Activated CD4-positive, alpha-beta T cell treated with anti-CD3 and anti-CD28 coated beads, Interleukin-2, amount 50 U/mL, for 24 hours (primary cell): ENCODE results near the gene OGFOD3.
"Not testable (repeated sequence)": the region's sequence is repeated elsewhere in the genome, so short reads cannot be mapped to it uniquely, and the experiment has no call there.

Experiments
- DNase-seq, 2 donors: peaks; one replicate each; pipeline ENCODE4 v3.0.0-alpha.2; 2020; ENCODE audit warnings: low read depth in 1 of 2, low spot score in 1 of 2

Gene OGFOD3

DNA sequence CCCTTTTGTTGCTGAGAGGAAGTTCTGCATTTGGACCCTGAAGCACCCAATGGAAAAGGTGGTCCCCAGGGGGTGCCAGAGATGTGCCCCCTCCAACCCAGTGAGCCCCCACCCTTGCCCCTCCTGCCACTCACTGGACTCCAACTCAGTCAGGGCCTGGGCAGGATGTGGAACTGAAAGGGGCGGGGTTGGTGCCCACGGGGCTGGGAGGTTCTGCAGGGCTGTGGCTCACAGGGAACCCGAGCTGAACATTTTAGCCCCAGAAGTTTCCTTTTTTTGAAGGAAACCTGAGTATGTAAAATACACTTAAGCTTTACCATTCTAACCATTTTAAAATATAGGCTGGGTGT is 15.8 kb upstream of the OGFOD3 start:
- no peak for DNase-seq

DNA sequence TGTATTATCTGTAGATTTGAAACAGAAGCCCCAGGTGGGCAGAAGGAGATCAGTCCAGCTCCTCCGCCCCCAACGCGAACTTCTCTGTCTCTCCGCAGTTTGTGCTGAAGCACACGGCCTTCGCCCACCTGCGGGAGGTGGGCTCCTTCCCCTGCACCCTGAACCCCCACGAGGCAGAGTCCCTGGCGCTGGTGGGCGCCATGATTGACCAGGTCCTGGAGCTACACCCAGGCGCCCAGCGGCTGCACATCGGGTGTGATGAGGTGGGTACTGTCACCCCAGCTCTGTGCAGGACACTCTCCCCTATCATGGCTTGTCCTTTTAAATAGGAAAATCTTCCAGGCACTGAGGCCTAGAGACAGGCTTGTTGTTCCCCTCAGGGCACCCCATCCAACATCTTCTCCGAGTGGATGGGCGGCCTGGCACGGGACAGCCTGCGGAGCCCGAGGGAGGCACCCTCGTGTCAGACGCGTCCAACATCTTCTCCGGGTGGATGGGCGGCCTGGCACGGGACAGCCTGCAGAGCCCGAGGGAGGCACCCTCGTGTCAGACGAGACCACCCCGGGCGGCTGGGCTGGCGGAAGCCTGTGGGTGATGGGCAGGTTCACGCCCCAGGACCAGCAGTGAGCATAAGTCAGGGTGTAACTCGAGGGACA is 15.3 kb upstream of the OGFOD3 start:
- no peak for DNase-seq

DNA sequence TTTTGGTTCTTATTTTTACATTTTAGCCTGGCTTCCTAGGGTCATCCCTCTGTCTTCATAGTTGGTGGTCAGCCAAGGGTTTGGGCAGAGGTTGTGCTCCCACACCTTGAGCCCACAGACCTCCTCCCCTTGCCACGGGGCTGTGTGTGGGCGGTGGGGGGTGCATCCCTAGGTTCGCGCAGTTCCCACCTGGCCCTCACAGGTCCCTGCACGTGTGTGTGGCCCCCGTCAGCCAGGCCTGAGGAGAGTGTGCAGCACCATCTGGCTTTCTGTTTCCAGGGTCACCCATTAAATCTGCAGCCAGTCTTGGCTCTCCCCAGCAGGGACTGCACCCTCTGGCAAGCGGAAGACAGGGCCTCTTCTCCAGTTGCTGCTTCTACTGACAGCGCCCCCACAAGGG is 13.6 kb upstream of the OGFOD3 start:
- DNase-seq: no peak

DNA sequence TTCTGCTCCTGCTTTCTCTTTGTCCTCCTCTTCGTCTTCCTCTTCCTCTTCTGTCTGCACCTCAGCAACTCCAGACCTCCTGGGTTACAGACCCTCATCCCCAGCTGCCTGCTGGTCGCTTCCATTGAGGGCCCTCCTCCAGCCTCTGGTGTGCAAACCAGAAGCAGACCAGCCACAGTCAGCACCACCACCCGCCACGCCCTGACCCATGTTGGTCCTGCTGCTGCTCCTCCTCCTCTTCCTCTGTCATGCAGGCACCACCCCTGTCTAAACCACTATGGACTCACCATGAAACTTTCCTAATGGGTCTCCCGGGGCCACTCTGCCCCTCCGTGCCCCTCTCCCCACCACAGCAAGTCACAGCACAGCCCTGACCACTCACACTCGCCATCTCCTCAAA is 11.4 kb upstream of the OGFOD3 start:
- no peak for DNase-seq

DNA sequence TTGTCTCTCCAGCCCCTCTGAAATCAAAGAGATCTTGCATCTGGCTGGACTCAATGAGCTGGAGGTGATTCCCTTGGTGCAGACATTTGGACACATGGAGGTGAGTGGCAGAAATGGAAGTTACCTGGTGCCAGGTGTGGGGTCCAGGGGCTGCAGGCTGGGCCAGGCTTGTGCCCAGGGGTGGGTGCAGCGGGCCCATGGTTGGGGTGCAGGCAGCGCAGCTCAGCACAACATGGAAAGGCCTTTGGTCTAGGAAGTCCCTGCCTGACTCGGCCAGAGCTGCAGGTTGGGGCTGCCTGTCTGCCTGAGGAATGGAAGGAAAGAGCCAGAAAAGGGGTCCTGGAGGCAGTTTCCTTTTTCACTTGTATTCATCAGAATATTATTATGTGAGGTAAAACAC is 10.2 kb upstream of the OGFOD3 start:
- DNase-seq: no peak

DNA sequence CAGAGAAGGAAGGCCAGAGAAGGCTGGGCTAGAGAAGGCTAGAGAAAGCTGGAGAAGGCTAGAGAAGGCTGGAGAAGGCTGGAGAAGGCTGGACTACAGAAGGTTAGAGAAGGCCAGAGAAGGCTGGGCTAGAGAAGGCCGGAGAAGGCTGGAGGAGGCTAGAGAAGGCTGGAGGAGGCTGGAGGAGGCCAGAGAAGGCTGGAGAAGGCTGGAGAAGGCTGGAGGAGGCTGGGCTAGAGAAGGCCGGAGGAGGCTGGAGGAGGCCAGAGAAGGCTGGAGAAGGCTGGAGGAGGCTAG is 6.4 kb upstream of the OGFOD3 start:
- no peak for DNase-seq

DNA sequence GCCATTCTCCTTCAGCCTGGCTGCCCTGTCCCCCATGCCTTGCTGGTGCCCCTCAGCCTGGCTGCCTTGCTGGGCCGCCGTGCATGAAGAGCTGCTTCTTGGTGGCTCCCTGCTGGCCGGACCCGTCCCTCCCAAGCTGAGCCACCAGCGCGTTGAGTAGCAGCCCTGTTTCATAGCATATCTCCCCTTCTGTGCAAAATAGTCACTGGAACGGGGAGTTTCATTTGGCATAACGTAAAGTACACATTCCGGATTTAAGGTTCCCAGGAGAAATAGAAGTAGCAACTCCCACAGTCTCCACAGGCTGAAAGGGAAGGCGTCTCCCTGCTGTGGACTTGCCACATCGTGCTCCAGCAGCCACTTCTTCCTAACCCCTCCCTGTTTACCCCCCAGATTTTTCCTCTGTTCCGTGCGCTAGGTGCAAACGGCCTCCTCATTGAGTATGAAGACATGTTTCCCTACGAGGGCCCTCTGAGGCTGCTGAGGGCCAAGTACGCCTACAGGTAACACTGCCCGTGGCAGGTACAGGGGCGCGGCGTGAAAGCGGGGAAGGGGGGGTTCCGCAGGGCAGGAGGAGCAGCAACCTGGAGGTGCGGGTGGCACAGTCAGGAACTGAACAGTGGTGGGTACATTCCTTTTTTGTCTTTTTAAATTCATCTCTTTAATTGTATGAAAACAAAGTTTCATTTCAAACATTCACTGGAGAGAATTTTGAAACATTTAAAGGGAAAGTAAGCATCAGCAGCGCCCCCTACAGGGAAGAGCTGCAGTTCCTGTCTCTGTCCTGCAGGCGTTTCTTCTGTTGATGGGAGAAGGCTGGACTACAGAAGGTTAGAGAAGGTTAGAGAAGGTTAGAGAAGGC is 5.8 kb upstream of the OGFOD3 start:
- peak; percentile 31 to 37 for DNase-seq

DNA sequence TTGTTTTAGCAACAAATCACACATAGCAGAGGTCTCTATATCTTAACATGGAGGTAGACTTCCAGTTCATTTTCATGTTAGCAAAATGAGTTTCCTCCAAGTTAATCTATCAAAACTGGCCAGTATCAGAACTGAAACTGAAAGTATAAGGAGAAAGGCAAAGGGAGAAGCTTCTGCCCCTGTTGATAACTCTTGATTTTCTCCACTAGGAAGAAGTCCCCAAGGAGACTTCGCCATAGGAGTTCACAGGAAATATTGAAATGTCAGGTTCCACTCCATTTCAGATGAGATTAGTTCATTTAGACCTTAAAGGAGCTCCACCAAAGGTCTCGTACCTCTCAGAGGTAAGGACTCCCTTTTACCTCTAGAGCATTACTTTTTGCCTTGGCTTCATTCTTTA is 1.2 kb upstream of the OGFOD3 start:
- DNase-seq: no peak

DNA sequence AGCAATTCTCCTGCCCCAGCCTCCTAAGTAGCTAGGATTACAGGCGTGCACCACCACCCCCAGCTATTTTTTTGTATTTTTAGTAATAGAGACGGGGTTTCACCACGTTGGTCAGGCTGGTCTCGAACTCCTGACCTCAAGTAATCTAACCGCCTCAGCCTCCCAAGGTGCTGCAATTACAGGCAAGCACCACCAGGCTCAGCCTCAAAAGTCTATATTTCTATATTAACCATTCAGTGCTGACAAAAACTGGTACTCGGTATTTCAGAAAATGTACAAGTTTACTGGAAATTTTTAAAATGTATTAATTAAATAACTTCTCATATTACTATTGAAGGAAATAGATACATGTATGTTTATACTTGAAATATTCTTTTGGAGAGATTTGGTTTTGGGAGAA is 1.6 kb downstream of the OGFOD3 start:
- no peak for DNase-seq

DNA sequence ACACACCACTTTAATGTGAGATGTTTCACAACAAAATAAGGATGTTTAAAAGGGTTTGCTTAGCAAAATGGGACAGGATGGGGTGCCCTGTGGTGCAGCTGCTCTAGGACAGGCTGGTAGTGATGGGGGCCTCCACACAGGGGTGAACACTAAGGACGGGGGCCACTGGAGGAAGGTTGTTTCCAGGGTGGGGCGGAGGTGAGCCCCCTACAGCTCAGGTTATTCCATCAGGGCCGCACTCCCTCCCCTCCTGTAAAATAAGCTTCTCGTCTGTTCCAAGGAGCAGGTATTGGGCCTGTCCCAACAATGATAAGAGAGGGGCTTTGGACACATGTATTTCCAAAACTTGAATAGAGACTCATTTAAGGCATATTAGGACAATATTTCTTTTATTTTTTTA is 2.1 kb downstream of the OGFOD3 start:
- no peak for DNase-seq

DNA sequence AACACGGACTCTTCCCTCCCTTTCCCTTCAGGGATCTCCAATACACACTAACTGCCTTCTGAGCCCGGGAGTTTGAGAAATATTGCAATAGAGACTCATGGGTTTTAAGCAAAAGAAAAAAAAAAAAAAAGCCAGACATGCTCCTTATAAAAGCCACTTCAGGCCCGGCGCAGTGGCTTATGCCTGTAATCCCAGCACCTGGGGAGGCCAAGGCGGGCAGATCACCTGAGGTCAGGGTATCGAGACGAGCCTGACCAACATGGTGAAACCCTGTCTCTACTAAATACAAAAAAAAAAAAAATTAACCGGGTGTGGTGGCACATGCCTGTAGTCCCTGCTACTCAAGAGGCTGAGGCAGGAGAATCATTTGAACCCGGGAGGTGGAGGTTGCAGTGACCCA is 2.6 kb downstream of the OGFOD3 start:
- no peak for DNase-seq

DNA sequence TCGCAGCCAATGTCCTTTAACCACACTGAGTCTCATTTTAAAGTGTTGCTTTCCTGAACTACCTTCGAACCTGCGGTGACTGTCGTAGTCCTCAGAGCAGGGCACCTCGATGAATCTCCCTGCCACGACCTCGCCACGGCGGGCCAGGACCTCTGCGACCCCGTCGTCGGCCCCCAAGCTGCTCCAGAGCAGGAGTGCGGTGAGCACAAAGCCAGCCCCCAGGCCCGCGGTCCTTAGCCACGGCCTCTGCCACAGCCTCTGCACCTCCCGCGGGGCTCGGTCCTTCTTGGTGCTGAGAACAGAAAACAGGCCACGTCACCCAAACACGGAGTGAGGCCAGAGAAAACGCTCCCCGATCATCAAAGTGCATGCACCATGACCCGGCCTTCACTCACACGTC is 3.0 kb downstream of the OGFOD3 start:
- DNase-seq: no peak

DNA sequence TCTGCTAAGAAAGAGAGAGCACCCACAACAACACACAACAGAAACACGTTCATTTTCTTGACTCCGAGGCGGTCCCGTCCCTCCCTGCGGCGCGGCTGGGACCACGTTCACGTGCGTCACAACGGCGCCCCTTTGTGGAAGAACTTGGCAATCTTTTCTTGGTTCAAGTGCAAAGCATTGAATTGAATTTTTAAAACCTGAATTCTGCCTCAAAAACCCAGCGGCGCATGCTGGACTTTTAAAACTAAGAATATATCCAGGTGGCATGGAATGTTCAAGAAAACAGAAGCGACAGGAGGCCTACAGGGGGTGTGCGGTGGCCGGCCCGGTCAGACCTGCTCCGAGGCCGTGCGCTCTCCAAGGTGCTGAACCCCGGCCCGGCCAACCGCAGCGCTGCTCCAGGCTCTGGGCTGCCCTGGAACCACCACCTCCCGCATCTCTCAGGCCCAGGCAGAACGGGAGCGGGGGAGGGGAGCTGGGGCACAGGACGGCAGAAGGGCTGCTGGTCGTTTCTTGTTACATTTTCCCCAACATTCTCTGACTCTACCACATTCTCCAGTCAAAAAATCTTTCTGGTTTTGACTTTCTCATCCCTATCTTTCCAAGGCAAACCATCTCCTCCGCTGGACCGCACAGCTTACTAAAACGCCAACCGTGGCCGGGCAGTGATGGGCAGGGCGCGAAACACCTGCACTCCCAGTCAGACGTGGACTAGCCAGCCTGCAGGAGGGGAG is 3.7 kb downstream of the OGFOD3 start:
- DNase-seq: peak; percentile 49 to 69

DNA sequence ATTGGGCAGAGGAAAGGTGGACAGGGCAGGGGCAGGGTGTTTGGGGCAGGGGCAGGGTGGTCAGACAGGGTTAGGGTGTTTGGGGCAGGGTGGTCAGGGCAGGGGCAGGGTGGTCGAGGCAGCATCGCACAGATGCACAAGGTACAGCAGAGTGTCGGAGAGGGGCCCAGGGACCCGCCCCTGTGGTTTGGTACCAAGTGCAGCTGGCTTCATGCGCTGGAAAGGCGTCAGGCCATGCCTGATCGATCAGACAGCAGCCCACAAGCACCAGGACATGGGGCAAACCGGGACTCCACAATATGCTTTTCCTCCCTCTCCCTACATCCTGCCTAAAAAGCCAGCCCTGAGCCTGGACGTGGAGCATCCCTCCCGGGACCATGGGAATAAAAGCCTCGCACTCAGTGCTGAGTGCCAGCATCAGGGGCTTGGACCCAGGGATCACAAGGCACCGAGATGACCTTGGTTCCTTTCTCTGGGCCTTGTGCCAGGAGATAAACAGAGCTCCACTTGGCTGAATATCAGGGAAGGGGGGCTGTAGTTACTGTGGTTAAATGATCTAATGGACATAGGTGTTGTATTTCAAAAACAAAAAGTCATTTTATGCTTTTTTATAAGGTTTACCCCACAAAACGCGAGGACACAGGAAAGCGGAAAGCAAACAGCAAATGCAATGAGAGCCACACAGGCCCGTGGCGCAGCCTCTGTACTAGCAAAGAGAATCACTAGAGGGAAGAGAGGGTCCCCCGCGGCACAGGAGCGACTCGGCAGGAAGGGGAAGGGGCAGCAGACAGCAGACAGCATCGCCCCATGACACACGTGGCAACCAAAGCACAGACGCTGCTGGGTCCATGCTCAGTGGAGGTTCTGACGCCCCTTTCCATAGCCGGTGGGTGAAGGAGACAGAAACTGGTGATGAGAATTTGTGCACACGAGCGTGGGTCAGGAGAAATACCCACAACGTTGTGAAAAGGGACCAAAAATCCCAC is 5.6 kb downstream of the OGFOD3 start:
- no peak for DNase-seq

DNA sequence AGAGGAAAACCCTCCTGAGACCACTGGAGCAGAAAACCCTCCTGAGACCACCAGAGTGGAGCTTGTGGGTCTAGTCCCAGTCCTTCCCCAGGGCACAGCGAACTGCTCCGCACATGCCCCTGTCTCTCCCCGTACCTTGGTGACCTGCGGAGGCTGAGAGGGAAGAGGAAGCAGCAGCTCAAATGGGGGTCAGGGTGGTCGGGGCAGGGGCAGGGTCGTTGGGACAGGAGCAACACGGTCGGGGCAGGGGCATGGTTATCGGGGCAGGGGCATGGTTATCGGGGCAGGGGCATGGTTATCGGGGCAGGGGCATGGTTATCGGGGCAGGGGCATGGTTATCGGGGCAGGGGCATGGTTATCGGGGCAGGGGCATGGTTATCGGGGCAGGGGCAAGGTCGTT is 6.3 kb downstream of the OGFOD3 start:
- DNase-seq: not testable (repeated sequence)

DNA sequence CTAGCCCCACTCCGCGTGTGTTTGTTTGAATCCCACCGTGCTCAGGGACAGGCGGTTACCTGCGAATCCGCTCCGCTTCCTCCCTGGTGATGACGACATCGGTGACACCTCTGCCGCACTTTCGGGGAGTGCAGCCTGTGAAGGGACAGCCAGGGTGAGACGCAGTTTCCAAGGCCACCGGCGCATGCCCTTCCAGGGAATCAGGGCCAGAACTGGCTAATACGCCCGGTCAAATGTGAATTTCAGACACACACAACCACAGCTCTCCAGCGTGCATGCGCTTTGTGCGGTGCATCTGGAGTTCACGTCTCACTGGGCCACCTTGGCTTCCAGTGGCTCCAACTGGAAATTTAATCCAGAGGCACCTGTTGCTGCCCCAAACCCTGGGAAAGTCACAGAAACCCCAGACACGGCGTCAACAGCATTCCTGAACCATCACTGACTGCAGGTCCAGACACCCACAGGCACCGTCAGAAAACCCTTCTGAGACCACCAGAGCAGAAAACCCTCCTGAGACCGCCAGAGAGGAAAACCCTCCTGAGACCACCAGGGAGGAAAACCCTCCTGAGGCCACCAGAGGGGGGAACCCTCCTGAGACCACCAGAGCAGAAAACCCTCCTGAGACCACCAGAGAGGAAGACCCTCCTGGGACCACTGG is 6.9 kb downstream of the OGFOD3 start:
- DNase-seq: no peak

DNA sequence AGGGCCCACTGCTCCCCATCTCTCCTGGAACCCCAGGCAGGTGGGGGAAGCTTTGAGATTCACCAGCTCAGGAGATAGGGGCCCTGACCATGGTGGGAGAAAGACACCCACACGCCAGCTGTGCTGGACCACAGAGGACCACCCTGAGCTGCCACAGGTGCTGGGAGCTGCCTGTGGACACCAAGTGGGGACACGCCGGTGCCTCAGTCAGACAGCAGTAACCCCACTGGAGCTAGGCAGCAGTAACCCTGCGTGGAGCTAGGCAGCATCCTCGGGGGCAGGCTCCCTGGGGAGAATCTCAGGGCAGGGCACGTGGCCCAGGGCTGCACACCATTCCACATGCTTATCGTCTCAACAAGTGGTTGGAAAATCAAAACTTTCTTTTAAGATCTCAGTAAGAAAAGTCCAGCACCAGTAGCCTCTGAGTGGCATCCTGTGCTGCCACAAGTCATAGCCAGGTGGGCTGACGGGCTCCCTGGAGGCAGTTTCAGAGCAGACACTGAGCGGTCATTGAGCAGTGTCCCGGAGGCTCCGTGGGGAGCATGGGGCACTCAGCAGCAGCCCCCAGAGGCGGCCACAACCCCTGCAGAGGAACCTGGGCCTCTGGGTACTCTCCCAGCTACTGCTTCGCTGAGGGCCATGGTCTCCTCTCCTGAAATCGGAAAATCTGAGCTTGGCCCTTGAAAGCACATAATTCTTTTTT is 8.2 kb downstream of the OGFOD3 start:
- no peak for DNase-seq

DNA sequence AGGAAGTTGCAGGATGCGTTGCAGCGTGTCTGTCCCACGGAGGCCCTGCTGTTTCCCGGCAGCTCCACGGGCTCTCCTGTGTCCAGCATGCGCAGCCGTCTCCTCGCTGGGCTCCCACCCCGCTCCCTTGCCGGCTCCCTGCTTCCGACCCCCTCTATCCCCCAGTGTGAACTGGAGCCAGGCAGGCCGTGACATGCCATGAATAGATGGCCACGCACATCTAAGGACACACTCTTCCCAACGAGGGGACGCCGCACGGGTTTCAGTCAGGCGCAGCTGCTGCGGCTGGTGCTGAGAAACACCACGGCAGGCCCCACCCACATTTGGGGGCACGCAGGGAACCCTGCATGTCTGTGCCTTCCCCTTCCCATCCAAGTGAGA is 9.5 kb downstream of the OGFOD3 start:
- no peak for DNase-seq

DNA sequence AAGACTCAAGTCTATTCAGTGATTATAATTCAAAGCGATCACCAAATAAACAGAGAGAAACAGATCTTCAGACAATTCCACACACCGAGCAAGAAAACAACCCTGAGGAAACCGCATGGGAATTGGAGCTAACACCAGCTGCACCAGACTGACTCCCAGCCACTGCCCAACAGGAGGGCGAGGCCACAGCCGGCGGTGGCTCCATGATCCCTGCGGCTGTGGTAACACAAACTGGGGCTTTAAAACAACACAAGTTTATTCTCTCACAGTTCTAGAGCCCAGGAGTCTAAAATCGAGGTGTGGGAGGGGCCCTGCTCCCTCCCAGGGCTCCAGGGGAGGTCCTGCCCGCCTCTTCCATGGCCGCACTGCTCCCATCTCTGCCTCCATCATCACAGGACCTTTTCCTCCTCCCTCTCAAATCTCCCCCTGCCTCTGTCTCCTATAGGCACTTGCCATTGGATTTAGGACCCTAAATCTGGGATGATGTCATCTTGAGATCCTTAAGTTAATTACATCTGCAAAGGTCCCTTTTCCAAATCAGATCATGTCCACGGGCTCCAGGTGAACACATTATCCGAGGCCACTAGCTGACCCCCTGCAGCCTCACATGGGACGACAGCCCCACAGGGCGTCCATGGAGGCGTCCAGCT is 10.0 kb downstream of the OGFOD3 start:
- DNase-seq: no peak

DNA sequence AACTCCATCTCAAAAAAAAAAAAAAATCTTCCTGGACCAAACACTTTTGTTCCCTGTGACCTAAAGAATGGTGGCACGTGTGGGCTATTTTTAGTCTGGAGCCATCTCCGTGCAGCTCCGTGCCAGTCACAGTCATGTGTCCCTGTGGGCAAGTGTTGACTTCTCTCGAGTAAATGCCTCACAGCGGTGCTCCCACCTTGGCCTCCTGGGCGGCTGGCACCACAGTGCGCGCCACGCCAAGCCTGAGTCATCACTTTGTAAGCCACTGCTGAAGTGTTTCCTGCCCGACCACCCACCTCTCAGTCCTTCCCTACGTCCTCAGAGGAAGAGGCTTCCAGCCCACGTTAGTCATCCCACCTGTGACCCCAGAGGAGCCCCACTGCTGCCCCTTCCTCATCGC is 11.1 kb downstream of the OGFOD3 start:
- DNase-seq: no peak
